Cardiac muscle cell (in vitro differentiated cells and primary cell): Measurements from ENCODE around the gene TMTC2. TPM values are rescaled to one million over a fixed set of nuclear protein-coding genes. Genes with fewer than 3 reads are reported as not detected.

Experiments
- DNase-seq, 2 donors: peaks; one replicate each; pipeline versions ENCODE4 v3.0.0 to v3.0.0-alpha.2; 2010 to 2017; ENCODE audit warnings: low read depth in 1 of 2, low spot score in 1 of 2
- H3K27ac ChIP-seq: fragments of 200-600 bp; sonication (generic); 2 replicates; pipeline ENCODE4 v1.5.1; 2016
- H3K27me3 ChIP-seq: fragments of 200-600 bp; sonication (generic); 2 replicates; pipeline ENCODE4 v1.6.0; 2016; ENCODE audit warnings: control low read depth
- H3K36me3 ChIP-seq: fragments of 200-600 bp; sonication (generic); 2 replicates; pipeline ENCODE4 v1.5.1; 2016; ENCODE audit warnings: control low read depth
- H3K4me1 ChIP-seq: fragments of 200-600 bp; sonication (generic); 2 replicates; pipeline ENCODE4 v1.8.1; 2017; ENCODE audit warnings: low read depth, mild to moderate bottlenecking, mixed run types
- H3K4me3 ChIP-seq: fragments of 200-600 bp; sonication (generic); 2 replicates; pipeline ENCODE4 v1.5.1; 2016; ENCODE audit warnings: mild to moderate bottlenecking
- H3K9me3 ChIP-seq: fragments of 200-600 bp; sonication (generic); 2 replicates; pipeline ENCODE4 v1.5.1; 2017; ENCODE audit warnings: low read depth, mild to moderate bottlenecking, control low read depth
- CTCF ChIP-seq: IDR thresholded peaks from 2 replicates; pipeline ENCODE4 v1.5.1; 2012; ENCODE audit warnings: low read depth, mild to moderate bottlenecking, low read length
- polyA plus RNA-seq: library from polyadenylated mRNA; unstranded; fragments of >200 nt; fragmentation: Nextera tagmentation; extraction: Ambion mirVana; gene quantifications from 2 replicates; pipeline ENCODE4 v1.2.1, GENCODE V29; 2016
- total RNA-seq: library from RNA; depleted of rRNA; stranded (reverse); fragments of >200 nt; gene quantifications from 2 replicates; pipeline ENCODE4 v1.2.3, GENCODE V29; 2016

The TMTC2 gene
- total and polyA plus RNA-seq, 2 experiments from 2014 or later: 0.89 to 10.8 TPM

GRCh38 chr12:83156815-83157214 is 470.1 kb downstream of the TMTC2 start:
- H3K4me3 ChIP-seq: no peak overlapping the region
- no peaks in the 10 kb centered on the region for H3K27me3 ChIP-seq
- no peaks in the 10 kb centered on the region for H3K9me3 ChIP-seq
- no peaks in the 10 kb centered on the region for H3K4me1 ChIP-seq
- no peak overlapping the region for H3K27ac ChIP-seq
- DNase-seq: no peak
- no peak for TF ChIP-seq CTCF
- no peaks in the 10 kb centered on the region for H3K36me3 ChIP-seq

- Histone ChIP-seq H3K9me3 (no peaks in the 10 kb centered on the region), H3K4me1 (no peaks in the 10 kb centered on the region), H3K27me3 (no peaks in the 10 kb centered on the region), H3K27ac (no peak overlapping the region), H3K36me3 (no peaks in the 10 kb centered on the region), H3K4me3 (no peak overlapping the region)
- no peak for DNase-seq
- no peak for TF ChIP-seq CTCF
Observed at GRCh38 chr12:83157604-83158003, 470.9 kb downstream of the TMTC2 start.

GRCh38 chr12:83158613-83159207 is 472.0 kb downstream of the TMTC2 start:
- no peak for DNase-seq
- H3K36me3 ChIP-seq: no peaks in the 10 kb centered on the region
- no peak overlapping the region for H3K4me3 ChIP-seq
- H3K4me1 ChIP-seq: no peaks in the 10 kb centered on the region
- TF ChIP-seq CTCF: no peak
- no peaks in the 10 kb centered on the region for H3K9me3 ChIP-seq
- H3K27me3 ChIP-seq: no peaks in the 10 kb centered on the region
- no peak overlapping the region for H3K27ac ChIP-seq

GRCh38 chr12:83161456-83161855 is 474.8 kb downstream of the TMTC2 start:
- no peaks in the 10 kb centered on the region for H3K27me3 ChIP-seq
- H3K9me3 ChIP-seq: no peaks in the 10 kb centered on the region
- H3K36me3 ChIP-seq: no peaks in the 10 kb centered on the region
- no peak overlapping the region for H3K4me3 ChIP-seq
- H3K27ac ChIP-seq: no peak overlapping the region
- DNase-seq: no peak
- no peak for TF ChIP-seq CTCF
- no peaks in the 10 kb centered on the region for H3K4me1 ChIP-seq

GRCh38 chr12:83168751-83169150 is 482.0 kb downstream of the TMTC2 start:
- no peaks in the 10 kb centered on the region for H3K9me3 ChIP-seq
- H3K27me3 ChIP-seq: no peaks in the 10 kb centered on the region
- no peak overlapping the region for H3K4me3 ChIP-seq
- no peak for DNase-seq
- peaks cover 23% of the 10 kb centered on the region for H3K4me1 ChIP-seq
- H3K27ac ChIP-seq: no peak overlapping the region
- no peaks in the 10 kb centered on the region for H3K36me3 ChIP-seq
- no peak for TF ChIP-seq CTCF
